ENCODE measurements around the gene PTPRD.

DNA sequence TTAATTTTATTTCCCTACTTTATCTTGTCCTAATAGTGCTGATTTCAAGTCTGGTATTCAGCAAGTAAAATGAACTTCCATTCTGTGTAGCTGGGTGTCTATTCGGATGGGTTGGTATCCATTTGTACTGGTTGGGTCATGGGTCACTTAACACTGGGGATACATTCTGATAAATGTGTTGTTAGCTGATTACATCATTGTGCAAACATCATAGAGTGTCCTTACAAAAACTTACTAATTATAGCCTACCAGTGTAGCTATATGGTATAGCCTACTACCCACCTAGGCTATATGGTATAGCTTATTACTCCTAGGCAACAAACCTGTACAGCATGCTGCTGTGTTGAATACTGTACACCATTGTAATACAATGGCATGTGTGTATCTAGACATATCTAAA, 1439.5 kb downstream of the PTPRD start:
- TF ChIP-seq EZH2 (IDR thresholded peaks at IDR 0.05; ENCODE audit: borderline replicate concordance, low read length) = no peak
- TF ChIP-seq CTCF (conservative IDR thresholded peaks at IDR 0.05 in 1 of 2, IDR thresholded peaks at IDR 0.05 in 1 of 2; ENCODE audit: extremely low read depth in 1 of 2, insufficient read depth in 1 of 2, low read depth in 1 of 2, low read length in 2 of 2) = no peak
